NCI-H2081 treated with DMSO at 0.1 percent for 48 hours (cell line): ENCODE results near the gene CGA.

Experiments
- DNase-seq: peaks from one replicate; lab custom pipeline; 2025; lab: John Stamatoyannopoulos, UW

CGA gene

GRCh38 chr6:87088076-87088475 is 6.8 kb downstream of the CGA start:
- DNase-seq = no peak

- DNase-seq = no peak
Observed at GRCh38 chr6:87082160-87082721, 12.7 kb downstream of the CGA start.

GRCh38 chr6:87078983-87079616 is 15.8 kb downstream of the CGA start:
- DNase-seq = no peak

GRCh38 chr6:87075168-87075567 is 19.7 kb downstream of the CGA start:
- DNase-seq = no peak

GRCh38 chr6:87074101-87074621 is 20.7 kb downstream of the CGA start:
- no peak for DNase-seq

- no peak for DNase-seq
Observed at GRCh38 chr6:87071683-87072082, 23.2 kb downstream of the CGA start.

- no peak for DNase-seq
Observed at GRCh38 chr6:87070741-87071140, 24.2 kb downstream of the CGA start.

- DNase-seq = no peak
Observed at GRCh38 chr6:87068795-87069194, 26.1 kb downstream of the CGA start.

- peak; percentile 51 for DNase-seq
Observed at GRCh38 chr6:87066449-87067333, 28.2 kb downstream of the CGA start.

- DNase-seq = no peak
Observed at GRCh38 chr6:87065117-87065516, 29.8 kb downstream of the CGA start.

- DNase-seq = no peak
Observed at GRCh38 chr6:87059943-87060342, 35.0 kb downstream of the CGA start.

- no peak for DNase-seq
Observed at GRCh38 chr6:87054143-87054833, 40.6 kb downstream of the CGA start.

- DNase-seq = no peak
Observed at GRCh38 chr6:87053312-87053711, 41.6 kb downstream of the CGA start.

- no peak for DNase-seq
Observed at GRCh38 chr6:87049779-87050178, 45.1 kb downstream of the CGA start.

- DNase-seq = no peak
Observed at GRCh38 chr6:87045521-87046075, 49.3 kb downstream of the CGA start.

GRCh38 chr6:87040729-87041128 is 54.2 kb downstream of the CGA start:
- DNase-seq = no peak
